Measurements from ENCODE around the gene ATP2C2.

DNA sequence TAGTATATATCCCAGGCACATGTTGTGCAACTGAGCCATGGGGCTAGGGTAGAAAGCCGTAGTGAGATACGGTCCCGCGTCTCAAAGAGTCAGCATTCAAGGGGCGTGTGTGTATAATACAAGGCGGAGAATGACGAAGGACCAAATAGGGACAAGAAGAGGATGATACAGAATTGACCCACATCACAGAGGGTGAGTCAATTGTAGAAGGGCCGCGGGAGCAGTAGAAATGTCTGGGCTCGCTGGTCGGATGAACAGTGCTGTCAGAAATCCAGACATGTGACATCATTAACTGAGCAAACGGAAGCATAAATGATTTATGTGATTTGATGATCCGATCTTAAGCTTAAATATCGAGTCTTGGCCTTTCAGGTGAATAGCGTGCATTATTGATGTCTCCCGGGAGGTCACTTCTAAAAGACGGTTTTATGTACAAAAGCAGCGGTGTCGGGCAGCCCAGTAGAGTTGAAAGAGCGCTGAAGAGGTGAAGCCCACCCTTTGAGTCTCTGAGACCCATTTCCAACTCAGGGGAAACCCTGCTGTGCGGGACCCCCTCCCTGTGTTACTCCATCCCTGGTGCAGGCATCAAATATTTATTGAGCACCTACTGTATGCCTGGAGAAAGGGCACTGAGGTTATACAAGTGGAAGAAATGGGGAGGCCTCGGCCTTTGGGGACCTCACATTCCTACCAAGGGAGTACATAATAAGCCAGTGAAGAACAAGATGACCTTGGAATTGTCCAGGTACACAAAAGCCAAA is 45.1 kb downstream of the ATP2C2 start:
- TF ChIP-seq, protein P1, sequence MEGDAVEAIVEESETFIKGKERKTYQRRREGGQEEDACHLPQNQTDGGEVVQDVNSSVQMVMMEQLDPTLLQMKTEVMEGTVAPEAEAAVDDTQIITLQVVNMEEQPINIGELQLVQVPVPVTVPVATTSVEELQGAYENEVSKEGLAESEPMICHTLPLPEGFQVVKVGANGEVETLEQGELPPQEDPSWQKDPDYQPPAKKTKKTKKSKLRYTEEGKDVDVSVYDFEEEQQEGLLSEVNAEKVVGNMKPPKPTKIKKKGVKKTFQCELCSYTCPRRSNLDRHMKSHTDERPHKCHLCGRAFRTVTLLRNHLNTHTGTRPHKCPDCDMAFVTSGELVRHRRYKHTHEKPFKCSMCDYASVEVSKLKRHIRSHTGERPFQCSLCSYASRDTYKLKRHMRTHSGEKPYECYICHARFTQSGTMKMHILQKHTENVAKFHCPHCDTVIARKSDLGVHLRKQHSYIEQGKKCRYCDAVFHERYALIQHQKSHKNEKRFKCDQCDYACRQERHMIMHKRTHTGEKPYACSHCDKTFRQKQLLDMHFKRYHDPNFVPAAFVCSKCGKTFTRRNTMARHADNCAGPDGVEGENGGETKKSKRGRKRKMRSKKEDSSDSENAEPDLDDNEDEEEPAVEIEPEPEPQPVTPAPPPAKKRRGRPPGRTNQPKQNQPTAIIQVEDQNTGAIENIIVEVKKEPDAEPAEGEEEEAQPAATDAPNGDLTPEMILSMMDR (IDR thresholded peaks at IDR 0.05) = no peak
- TF ChIP-seq POLR2A (IDR thresholded peaks at IDR 0.05) = no peak
